Nephron progenitor cell (in vitro differentiated cells): ENCODE data around the gene SUFU.

ENCODE experiments used
- DNase-seq: peaks from one replicate; pipeline ENCODE4 v3.0.0; 2021
- H3K27ac Mint-ChIP-seq: 2 replicates; pipeline ENCODE4 v1.8.0; 2021; ENCODE audit warnings: mild to moderate bottlenecking, moderate library complexity, mixed read lengths
- H3K27me3 Mint-ChIP-seq: 2 replicates; pipeline ENCODE4 v1.8.0; 2021; ENCODE audit warnings: mild to moderate bottlenecking, low read depth, mixed read lengths; ENCODE audit not compliant: poor library complexity
- H3K36me3 Mint-ChIP-seq: 2 replicates; pipeline ENCODE4 v1.8.0; 2021; ENCODE audit warnings: low read depth, mixed read lengths
- H3K4me1 Mint-ChIP-seq: 2 replicates; pipeline ENCODE4 v1.8.0; 2021; ENCODE audit warnings: mixed read lengths
- H3K4me3 Mint-ChIP-seq: 2 replicates; pipeline ENCODE4 v1.8.0; 2021; ENCODE audit warnings: mild to moderate bottlenecking, moderate library complexity, mixed read lengths
- H3K9me3 Mint-ChIP-seq: 2 replicates; pipeline ENCODE4 v1.8.0; 2021; ENCODE audit warnings: mild to moderate bottlenecking, moderate library complexity, mixed read lengths
- CTCF ChIP-seq: fragments of 200-600 bp; sonication (generic); IDR thresholded peaks from 2 replicates; pipeline ENCODE4 v1.5.0; 2021; ENCODE audit warnings: antibody characterized with exemption

Gene SUFU

GRCh38 chr10:102641880-102642735, 138.3 kb downstream of the SUFU start:
- Mint-ChIP-seq H3K27me3 (peaks cover 3% of the 10 kb centered on the region), H3K4me1 (peaks cover 37% of the 10 kb centered on the region), H3K4me3 (peak overlapping the region; percentile 86), H3K9me3 (no peaks in the 10 kb centered on the region), H3K36me3 (no peaks in the 10 kb centered on the region), H3K27ac (peak overlapping the region; percentile 99)
- DNase-seq = peak; percentile 98
- TF ChIP-seq CTCF = no peak

- Mint-ChIP-seq H3K36me3 (no peaks in the 10 kb centered on the region), H3K27ac (peak overlapping the region; percentile 98), H3K9me3 (no peaks in the 10 kb centered on the region), H3K4me1 (peaks cover 44% of the 10 kb centered on the region), H3K27me3 (peaks cover 3% of the 10 kb centered on the region), H3K4me3 (peak overlapping the region; percentile 95)
- no peak for TF ChIP-seq CTCF
- peak; percentile 47 for DNase-seq
Observed at GRCh38 chr10:102642736-102643335, 139.1 kb downstream of the SUFU start.

GRCh38 chr10:102643336-102644065, 139.7 kb downstream of the SUFU start:
- Mint-ChIP-seq H3K9me3 (no peaks in the 10 kb centered on the region), H3K27ac (peak overlapping the region; percentile 98), H3K27me3 (peaks cover 3% of the 10 kb centered on the region), H3K4me1 (peaks cover 51% of the 10 kb centered on the region), H3K36me3 (no peaks in the 10 kb centered on the region), H3K4me3 (peak overlapping the region; percentile 95)
- DNase-seq = peak; percentile 61
- no peak for TF ChIP-seq CTCF

GRCh38 chr10:102644066-102644645, 140.4 kb downstream of the SUFU start, which contains the start of gene TRIM8:
TRIM8 (plus strand) TSS chr10:102644479; CDS start chr10:102644618, 139 bp downstream.
- Mint-ChIP-seq H3K4me1 (peaks cover 58% of the 10 kb centered on the region), H3K9me3 (no peaks in the 10 kb centered on the region), H3K36me3 (no peaks in the 10 kb centered on the region), H3K4me3 (peak within 1 kb of the TSS; percentile 95), H3K27ac (peak within 1 kb of the TSS; percentile 97), H3K27me3 (peaks cover 3% of the 10 kb centered on the region)
- DNase-seq = peak; percentile 66
- TF ChIP-seq CTCF = no peak

GRCh38 chr10:102644646-102645387, 141.0 kb downstream of the SUFU start:
- Mint-ChIP-seq H3K4me3 (peak overlapping the region; percentile 94), H3K9me3 (no peaks in the 10 kb centered on the region), H3K27me3 (peaks cover 3% of the 10 kb centered on the region), H3K36me3 (no peaks in the 10 kb centered on the region), H3K4me1 (peaks cover 60% of the 10 kb centered on the region), H3K27ac (peak overlapping the region; percentile 97)
- peak; percentile 73 for DNase-seq
- peak; percentile 31 for TF ChIP-seq CTCF
